K562 (cell line): ENCODE data around the gene FAAH. TPM values are rescaled to one million over a fixed set of nuclear protein-coding genes. Genes with fewer than 3 reads are reported as not detected.

Experiments used
- CBX3 ChIP-seq, 2 experiments: IDR thresholded peaks; 1 replicate in 1 of 2; 2 replicates in 1 of 2; pipeline ENCODE4 v1.6.1; 2012; ENCODE audit warnings: inconsistent platforms in 2 of 2, low read length in 2 of 2, borderline replicate concordance in 1 of 2, control low read depth in 1 of 2
- CHCHD3 ChIP-seq: fragments of 250-450 bp; sonication (Bioruptor Pico); IDR thresholded peaks from 2 replicates; pipeline ENCODE4 v2.1.2; 2022; ENCODE audit warnings: mild to moderate bottlenecking
- DMBX1 ChIP-seq: fragments of 250-450 bp; sonication (Bioruptor Pico); IDR thresholded peaks from 2 replicates; pipeline ENCODE4 v1.8.0; 2022; ENCODE audit warnings: inconsistent platforms, mild to moderate bottlenecking, moderate library complexity, borderline replicate concordance
- FIP1L1 ChIP-seq: fragments of 200-400 bp; formaldehyde crosslinking; IDR thresholded peaks from 2 replicates; pipeline ENCODE4 v1.6.1; 2018; ENCODE audit warnings: mild to moderate bottlenecking, low read depth, low read length; ENCODE audit not compliant: poor library complexity, severe bottlenecking
- HMG20A ChIP-seq: fragments of 450-650 bp; formaldehyde crosslinking; conservative IDR thresholded peaks from 2 replicates; pipeline ENCODE4 v1.4.0; 2020; ENCODE audit warnings: mild to moderate bottlenecking, mixed read lengths
- HNRNPK ChIP-seq: fragments of 200-400 bp; formaldehyde crosslinking; IDR thresholded peaks from one replicate; pipeline ENCODE4 v1.6.1; 2018; ENCODE audit warnings: mild to moderate bottlenecking, low read depth, low read length; ENCODE audit not compliant: poor library complexity, severe bottlenecking
- MXD1 ChIP-seq: fragments of 250-450 bp; sonication (Bioruptor Pico); IDR thresholded peaks from 2 replicates; pipeline ENCODE4 v1.8.0; 2021; ENCODE audit warnings: borderline replicate concordance, mild to moderate bottlenecking, moderate library complexity; ENCODE audit not compliant: poor library complexity, severe bottlenecking
- PHB2 ChIP-seq: fragments of 450-650 bp; IDR thresholded peaks from 2 replicates; pipeline ENCODE4 v1.6.1; 2017; ENCODE audit warnings: low read depth
- RHOXF2B ChIP-seq: fragments of 250-450 bp; sonication (Bioruptor Pico); conservative IDR thresholded peaks from 2 replicates; pipeline ENCODE4 v1.5.1; 2021
- SMAD1 ChIP-seq: fragments of 150-350 bp; IDR thresholded peaks from 2 replicates; pipeline ENCODE4 v1.6.1; 2014; ENCODE audit warnings: low read length, low read depth; ENCODE audit not compliant: partially characterized antibody
- TEAD1 ChIP-seq, 2 experiments: fragments of 450-650 bp in 1 of 2; sonication (generic) in 1 of 2; formaldehyde crosslinking; IDR thresholded peaks; 2 replicates each; pipeline versions ENCODE4 v1.4.0 to v1.8.0; 2020 to 2022; ENCODE audit warnings: mild to moderate bottlenecking in 2 of 2, missing genetic modification reagents in 1 of 2
- TFAM ChIP-seq: fragments of 250-450 bp; sonication (Bioruptor Pico); conservative IDR thresholded peaks from 2 replicates; pipeline ENCODE4 v1.5.0; 2021; ENCODE audit warnings: mild to moderate bottlenecking, moderate library complexity
- ZBTB40 ChIP-seq, 2 experiments: fragments of 450-650 bp in 1 of 2; sonication (generic) in 1 of 2; formaldehyde crosslinking in 1 of 2; IDR thresholded peaks; 2 replicates each; pipeline versions ENCODE4 v1.7.1 to v1.9.0; 2016 to 2022; ENCODE audit warnings: inconsistent platforms in 1 of 2, mild to moderate bottlenecking in 1 of 2, missing genetic modification reagents in 1 of 2
- ZNF644 ChIP-seq: fragments of 200-800 bp; sonication (Bioruptor generic); IDR thresholded peaks from 2 replicates; pipeline ENCODE4 v1.6.1; 2016; ENCODE audit warnings: low read depth, missing genetic modification characterization, missing compliant biosample characterization
- polyA plus RNA-seq, 8 experiments: library from polyadenylated mRNA; depleted of rRNA in 4 of 8; stranded (reverse) in 5 of 8; unstranded in 3 of 8; fragments of >200 nt; fragmentation: Nextera tagmentation in 2 of 8; fragmentation: Illumina TruSeq in 1 of 8; extraction: Ambion mirVana in 2 of 8; extraction: Trizol in 1 of 8; gene quantifications; 2 replicates each; pipeline versions ENCODE4 v1.2.1 to v1.2.3, GENCODE V29; 2011 to 2014; ENCODE audit warnings: inconsistent platforms in 1 of 8, missing spikeins in 1 of 8
- total RNA-seq, 7 experiments: library from RNA; depleted of rRNA in 6 of 7; stranded (reverse); fragments of >200 nt in 6 of 7; fragmentation: Illumina TruSeq in 2 of 7; extraction: Trizol in 2 of 7; gene quantifications; 2 replicates each; pipeline versions ENCODE4 v1.2.1 to v1.2.3, GENCODE V29; 2011 to 2021; ENCODE audit warnings: low replicate concordance in 1 of 7
- TF ChIP-seq, protein P1 (sequence below): fragments of 150-350 bp; IDR thresholded peaks from 2 replicates; pipeline ENCODE4 v1.6.1; 2014; ENCODE audit warnings: low read depth, mild to moderate bottlenecking, low read length, borderline replicate concordance

The FAAH gene
- total and polyA plus RNA-seq, 9 of the 15 experiments (the other 6 are each of a cell fraction or from before 2014, with no cell fraction given): 0.06 to 1.1 (median 0.32) TPM

DNA sequence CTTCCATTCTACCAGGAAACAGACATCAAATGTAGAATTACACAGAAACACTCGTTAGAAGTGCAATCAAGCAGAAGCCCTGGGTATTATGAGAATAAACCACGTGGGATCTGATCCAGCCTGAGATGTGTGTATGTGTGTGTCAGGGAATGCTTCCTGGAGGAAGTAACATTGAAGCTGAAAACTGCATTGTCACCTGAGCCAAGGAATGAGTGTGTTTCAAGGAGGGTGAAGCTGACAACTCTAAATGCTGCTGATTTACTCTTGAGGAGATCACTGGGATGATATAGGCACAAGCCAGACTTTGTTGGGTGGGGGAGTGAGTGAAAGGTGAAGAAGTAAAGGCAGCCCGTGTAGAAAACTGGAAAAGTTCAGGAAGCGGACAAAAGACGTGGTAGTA is 27.6 kb downstream of the FAAH start (continued):
- no peak for TF ChIP-seq ZBTB40 (IDR thresholded peaks at IDR 0.05)
- TF ChIP-seq ZBTB40 (CRISPR knock-in tag; IDR thresholded peaks at IDR 0.05): no peak
- no peak for TF ChIP-seq DMBX1
- no peak for TF ChIP-seq CHCHD3 (CRISPR knock-in tag)
- TF ChIP-seq TFAM (CRISPR knock-in tag): no peak
- no peak for TF ChIP-seq ZNF644 (tag)
- TF ChIP-seq, protein P1, sequence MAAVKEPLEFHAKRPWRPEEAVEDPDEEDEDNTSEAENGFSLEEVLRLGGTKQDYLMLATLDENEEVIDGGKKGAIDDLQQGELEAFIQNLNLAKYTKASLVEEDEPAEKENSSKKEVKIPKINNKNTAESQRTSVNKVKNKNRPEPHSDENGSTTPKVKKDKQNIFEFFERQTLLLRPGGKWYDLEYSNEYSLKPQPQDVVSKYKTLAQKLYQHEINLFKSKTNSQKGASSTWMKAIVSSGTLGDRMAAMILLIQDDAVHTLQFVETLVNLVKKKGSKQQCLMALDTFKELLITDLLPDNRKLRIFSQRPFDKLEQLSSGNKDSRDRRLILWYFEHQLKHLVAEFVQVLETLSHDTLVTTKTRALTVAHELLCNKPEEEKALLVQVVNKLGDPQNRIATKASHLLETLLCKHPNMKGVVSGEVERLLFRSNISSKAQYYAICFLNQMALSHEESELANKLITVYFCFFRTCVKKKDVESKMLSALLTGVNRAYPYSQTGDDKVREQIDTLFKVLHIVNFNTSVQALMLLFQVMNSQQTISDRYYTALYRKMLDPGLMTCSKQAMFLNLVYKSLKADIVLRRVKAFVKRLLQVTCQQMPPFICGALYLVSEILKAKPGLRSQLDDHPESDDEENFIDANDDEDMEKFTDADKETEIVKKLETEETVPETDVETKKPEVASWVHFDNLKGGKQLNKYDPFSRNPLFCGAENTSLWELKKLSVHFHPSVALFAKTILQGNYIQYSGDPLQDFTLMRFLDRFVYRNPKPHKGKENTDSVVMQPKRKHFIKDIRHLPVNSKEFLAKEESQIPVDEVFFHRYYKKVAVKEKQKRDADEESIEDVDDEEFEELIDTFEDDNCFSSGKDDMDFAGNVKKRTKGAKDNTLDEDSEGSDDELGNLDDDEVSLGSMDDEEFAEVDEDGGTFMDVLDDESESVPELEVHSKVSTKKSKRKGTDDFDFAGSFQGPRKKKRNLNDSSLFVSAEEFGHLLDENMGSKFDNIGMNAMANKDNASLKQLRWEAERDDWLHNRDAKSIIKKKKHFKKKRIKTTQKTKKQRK: no peak
- no peak for TF ChIP-seq FIP1L1
- TF ChIP-seq MXD1: no peak
- no peak for TF ChIP-seq HNRNPK
- TF ChIP-seq CBX3 (IDR thresholded peaks at IDR 0.05; ENCODE audit: borderline replicate concordance in 1 of 2, low read length in 2 of 2): peak in 1 of 2 experiments; percentile 34; a peak in 1 of 3 replicates
- TF ChIP-seq TEAD1 (CRISPR knock-in tag; IDR thresholded peaks at IDR 0.05): no peak
- TF ChIP-seq RHOXF2B (CRISPR knock-in tag): no peak
- TF ChIP-seq SMAD1: no peak
- TF ChIP-seq HMG20A (CRISPR knock-in tag): no peak
- no peak for TF ChIP-seq PHB2
